GM12801 (cell line): ENCODE measurements around the gene PIF1.

Source experiments
- TF ChIP-seq, protein P1 (sequence below): IDR thresholded peaks from one replicate; pipeline ENCODE4 v1.5.1; 2011; ENCODE audit warnings: control low read depth; ENCODE audit not compliant: insufficient read length; ENCODE audit errors: extremely low read depth

Gene PIF1

DNA sequence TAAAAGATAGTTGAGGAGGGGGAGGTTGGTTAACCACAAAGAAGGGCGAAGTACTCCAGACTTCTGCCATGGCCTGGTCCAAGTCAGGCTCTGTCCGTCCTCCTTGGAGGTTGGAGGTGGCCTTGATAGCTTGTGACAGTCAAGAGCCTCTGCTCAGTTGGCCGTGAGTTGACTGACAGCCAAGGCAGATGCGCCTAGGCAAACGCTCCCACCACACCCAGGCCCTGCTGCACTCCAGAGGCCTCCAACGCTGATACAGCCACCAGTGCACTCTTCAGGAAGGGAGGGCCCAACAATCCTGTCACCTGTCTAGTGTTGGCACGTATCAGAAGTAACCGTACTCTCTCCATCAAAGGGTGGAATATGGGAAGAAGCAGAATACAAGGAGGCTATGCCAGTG lies 59.4 kb downstream of the PIF1 start:
- TF ChIP-seq, protein P1, sequence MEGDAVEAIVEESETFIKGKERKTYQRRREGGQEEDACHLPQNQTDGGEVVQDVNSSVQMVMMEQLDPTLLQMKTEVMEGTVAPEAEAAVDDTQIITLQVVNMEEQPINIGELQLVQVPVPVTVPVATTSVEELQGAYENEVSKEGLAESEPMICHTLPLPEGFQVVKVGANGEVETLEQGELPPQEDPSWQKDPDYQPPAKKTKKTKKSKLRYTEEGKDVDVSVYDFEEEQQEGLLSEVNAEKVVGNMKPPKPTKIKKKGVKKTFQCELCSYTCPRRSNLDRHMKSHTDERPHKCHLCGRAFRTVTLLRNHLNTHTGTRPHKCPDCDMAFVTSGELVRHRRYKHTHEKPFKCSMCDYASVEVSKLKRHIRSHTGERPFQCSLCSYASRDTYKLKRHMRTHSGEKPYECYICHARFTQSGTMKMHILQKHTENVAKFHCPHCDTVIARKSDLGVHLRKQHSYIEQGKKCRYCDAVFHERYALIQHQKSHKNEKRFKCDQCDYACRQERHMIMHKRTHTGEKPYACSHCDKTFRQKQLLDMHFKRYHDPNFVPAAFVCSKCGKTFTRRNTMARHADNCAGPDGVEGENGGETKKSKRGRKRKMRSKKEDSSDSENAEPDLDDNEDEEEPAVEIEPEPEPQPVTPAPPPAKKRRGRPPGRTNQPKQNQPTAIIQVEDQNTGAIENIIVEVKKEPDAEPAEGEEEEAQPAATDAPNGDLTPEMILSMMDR: no peak
